WERI-Rb-1 (cell line): ENCODE results near the gene PXDC1.

ENCODE experiments used
- DNase-seq: peaks from one replicate; pipeline ENCODE4 v3.0.0-alpha.2; 2020
- H3K27ac ChIP-seq: fragments of 250-450 bp; sonication (Bioruptor Pico); 2 replicates; pipeline ENCODE4 v1.5.1; 2020; ENCODE audit warnings: mild to moderate bottlenecking, moderate library complexity
- H3K27me3 ChIP-seq: fragments of 250-450 bp; sonication (Bioruptor Pico); 2 replicates; pipeline ENCODE4 v1.5.1; 2021; ENCODE audit warnings: mild to moderate bottlenecking, low read depth, moderate library complexity; ENCODE audit not compliant: insufficient read depth, severe bottlenecking
- H3K36me3 ChIP-seq: fragments of 250-450 bp; sonication (Bioruptor Pico); 2 replicates; pipeline ENCODE4 v1.5.1; 2020; ENCODE audit warnings: mild to moderate bottlenecking, moderate library complexity
- H3K4me3 ChIP-seq: 2 replicates; pipeline ENCODE4 v1.5.1; 2011; ENCODE audit warnings: low read depth, mild to moderate bottlenecking, control low read depth, low read length
- H3K9me3 ChIP-seq: fragments of 250-450 bp; sonication (Bioruptor Pico); 2 replicates; pipeline ENCODE4 v1.5.1; 2021; ENCODE audit warnings: mild to moderate bottlenecking, moderate library complexity; ENCODE audit not compliant: severe bottlenecking
- TF ChIP-seq, protein P1 (sequence below): IDR thresholded peaks from 2 replicates; pipeline ENCODE4 v1.5.1; 2011; ENCODE audit warnings: low read depth, mild to moderate bottlenecking, control low read depth, inconsistent platforms, low read length

The PXDC1 gene

DNA sequence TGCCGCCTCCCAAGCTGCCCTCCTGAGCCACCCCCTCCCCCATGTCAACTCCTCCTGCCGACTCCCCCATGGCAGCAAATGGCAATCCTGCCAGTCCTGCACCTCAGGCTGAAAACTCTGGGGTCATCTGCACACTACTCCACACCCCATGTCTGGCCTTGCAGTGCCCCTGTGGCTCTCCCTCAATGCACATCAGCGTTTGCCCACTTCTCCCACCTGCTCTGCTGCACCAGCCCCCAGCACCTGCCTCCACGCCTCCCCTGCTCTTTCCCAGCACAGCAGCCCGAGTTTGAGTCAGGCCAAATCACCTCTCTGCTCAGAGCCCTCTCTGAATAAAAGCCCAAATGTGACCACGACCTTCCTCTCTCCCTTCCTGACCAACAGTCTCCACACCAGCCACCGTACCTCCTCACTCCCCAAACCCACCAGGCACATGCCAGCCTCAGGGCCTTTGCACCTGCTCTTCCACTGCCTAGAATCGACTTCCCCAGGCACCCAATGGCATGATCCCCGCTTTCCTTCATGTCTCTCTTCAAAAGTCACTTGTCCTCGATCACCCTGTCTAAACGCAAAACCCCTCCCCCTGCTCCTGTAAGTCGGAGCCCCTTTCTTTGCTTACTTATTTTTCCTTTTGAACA is 4.3 kb downstream of the PXDC1 start:
- no peak for DNase-seq
- TF ChIP-seq, protein P1, sequence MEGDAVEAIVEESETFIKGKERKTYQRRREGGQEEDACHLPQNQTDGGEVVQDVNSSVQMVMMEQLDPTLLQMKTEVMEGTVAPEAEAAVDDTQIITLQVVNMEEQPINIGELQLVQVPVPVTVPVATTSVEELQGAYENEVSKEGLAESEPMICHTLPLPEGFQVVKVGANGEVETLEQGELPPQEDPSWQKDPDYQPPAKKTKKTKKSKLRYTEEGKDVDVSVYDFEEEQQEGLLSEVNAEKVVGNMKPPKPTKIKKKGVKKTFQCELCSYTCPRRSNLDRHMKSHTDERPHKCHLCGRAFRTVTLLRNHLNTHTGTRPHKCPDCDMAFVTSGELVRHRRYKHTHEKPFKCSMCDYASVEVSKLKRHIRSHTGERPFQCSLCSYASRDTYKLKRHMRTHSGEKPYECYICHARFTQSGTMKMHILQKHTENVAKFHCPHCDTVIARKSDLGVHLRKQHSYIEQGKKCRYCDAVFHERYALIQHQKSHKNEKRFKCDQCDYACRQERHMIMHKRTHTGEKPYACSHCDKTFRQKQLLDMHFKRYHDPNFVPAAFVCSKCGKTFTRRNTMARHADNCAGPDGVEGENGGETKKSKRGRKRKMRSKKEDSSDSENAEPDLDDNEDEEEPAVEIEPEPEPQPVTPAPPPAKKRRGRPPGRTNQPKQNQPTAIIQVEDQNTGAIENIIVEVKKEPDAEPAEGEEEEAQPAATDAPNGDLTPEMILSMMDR = no peak
- H3K36me3 ChIP-seq = no peaks in the 10 kb centered on the region; the same call in 1 of the 2 replicates
- H3K27ac ChIP-seq = no peak overlapping the region
- no peaks in the 10 kb centered on the region for H3K9me3 ChIP-seq
- peaks cover 4% of the 10 kb centered on the region for H3K27me3 ChIP-seq
- no peak overlapping the region for H3K4me3 ChIP-seq

DNA sequence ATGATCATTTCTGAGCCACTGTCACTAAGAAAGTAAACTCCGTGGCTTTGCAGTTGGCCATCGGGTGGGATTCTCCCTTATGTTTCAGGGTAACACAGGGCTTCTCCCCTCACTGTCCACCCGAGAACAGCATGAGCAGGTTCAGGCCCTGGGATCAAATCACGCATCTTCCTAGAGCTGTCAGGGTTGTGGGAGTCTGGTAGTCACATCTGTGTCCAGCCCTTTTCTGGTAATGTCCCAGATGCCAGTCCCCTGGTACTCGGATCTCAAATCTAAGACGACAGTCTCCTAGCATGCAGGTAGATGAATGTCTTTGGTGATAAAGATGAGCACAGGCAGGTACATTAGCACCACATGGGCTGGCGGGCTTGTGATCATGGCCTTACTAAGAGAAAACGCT is 4.8 kb downstream of the PXDC1 start:
- no peak for DNase-seq
- no peaks in the 10 kb centered on the region; the same call in 1 of the 2 replicates for H3K36me3 ChIP-seq
- H3K9me3 ChIP-seq = no peaks in the 10 kb centered on the region
- TF ChIP-seq, protein P1 = no peak
- H3K27me3 ChIP-seq = peaks cover 4% of the 10 kb centered on the region
- H3K27ac ChIP-seq = no peak overlapping the region
- no peak overlapping the region for H3K4me3 ChIP-seq

DNA sequence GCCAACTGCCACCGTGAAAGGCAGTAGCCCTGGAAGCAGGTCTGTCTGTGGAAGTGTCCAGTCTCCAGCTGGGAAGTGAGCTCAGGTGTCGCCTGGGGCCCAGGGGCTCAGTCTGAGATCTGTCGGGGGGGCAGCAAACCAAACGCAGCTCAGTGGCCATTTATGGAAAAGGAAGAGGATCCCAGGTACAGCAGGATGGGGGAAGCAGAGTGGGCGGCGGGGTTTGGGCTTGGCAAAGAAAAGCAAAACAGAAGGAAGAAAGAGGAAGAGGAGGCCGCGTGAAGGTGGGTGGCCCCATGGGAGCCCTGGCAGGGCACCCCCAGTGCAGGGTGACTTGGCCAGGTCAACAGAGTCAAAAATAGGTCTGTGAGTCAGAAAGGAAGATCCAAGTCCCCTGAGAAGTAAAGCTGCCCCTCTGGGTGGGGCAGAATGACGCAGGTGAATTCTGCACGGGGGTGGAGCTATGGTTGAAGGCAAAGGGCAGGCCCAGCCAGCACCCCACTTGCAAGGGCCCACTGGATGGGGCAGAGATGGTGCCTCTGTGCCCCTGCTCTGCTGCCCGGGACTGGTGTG is 5.3 kb downstream of the PXDC1 start:
- no peak overlapping the region for H3K27ac ChIP-seq
- H3K27me3 ChIP-seq = peaks cover 4% of the 10 kb centered on the region
- H3K36me3 ChIP-seq = no peaks in the 10 kb centered on the region; the same call in 1 of the 2 replicates
- H3K4me3 ChIP-seq = no peak overlapping the region
- no peaks in the 10 kb centered on the region for H3K9me3 ChIP-seq
- no peak for DNase-seq
- TF ChIP-seq, protein P1 = no peak

DNA sequence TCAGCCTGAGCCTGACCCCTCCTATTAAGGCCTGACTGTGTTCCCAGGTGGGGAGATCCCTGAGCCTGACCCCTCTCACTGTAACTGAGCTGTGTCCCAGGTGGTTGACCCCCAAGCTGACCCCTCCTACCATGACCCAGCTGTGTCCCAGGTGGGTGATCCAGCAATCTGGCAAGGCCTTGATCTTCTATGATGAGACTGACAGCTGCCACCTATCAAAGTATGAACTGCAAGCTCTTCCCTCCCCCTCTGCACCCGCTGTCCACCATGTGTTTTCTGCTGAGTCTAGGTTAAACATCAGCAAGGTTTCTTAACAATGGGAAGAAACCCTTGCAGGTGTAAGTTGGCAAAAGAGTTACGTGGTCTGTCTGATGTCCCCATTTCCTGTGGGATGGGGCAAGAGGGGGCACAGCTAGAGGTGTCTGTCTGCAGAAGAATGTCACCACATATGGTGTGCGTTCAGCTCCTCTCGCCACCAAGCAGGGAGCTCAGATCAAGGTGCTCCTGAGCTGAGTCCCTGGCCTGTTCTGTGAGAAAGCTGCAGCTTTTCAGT is 5.9 kb downstream of the PXDC1 start:
- no peak overlapping the region for H3K27ac ChIP-seq
- no peaks in the 10 kb centered on the region for H3K27me3 ChIP-seq
- no peak overlapping the region for H3K4me3 ChIP-seq
- DNase-seq = no peak
- H3K36me3 ChIP-seq = no peaks in the 10 kb centered on the region; the same call in 1 of the 2 replicates
- H3K9me3 ChIP-seq = no peaks in the 10 kb centered on the region
- TF ChIP-seq, protein P1 = no peak

DNA sequence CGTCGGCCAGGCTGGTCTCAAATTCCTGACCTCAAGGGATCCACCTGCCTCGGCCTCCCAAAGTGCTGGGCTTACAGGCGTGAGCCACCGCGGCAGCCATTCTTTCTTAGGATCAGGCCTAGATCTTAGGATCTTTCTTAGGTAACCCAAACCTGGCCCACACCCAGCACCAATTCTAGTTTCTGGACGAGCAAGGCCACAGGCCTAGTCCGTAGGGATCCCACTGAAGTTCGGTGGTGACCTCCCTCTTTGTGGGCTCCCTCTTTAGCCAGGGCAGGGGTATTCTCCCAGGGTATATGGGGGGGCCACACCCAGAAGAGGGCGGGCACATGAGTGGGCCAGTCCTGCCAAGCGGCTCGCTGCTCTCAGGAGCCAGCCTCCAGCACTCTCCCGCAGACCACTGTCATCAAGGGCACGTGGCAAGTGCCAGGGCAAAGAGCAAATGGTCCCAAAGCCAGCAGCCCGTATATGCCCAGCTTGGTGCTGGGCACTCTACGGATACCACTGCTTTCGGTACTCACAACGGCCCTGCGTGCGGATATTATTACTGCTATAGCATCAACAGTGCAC is 6.5 kb downstream of the PXDC1 start:
- TF ChIP-seq, protein P1 = no peak
- no peaks in the 10 kb centered on the region for H3K9me3 ChIP-seq
- no peaks in the 10 kb centered on the region; the same call in 1 of the 2 replicates for H3K36me3 ChIP-seq
- DNase-seq = no peak
- H3K4me3 ChIP-seq = no peak overlapping the region
- H3K27ac ChIP-seq = no peak overlapping the region
- no peaks in the 10 kb centered on the region for H3K27me3 ChIP-seq
